Kidney capillary endothelial cell (primary cell): ENCODE measurements around the gene YOD1.
A peak's percentile ranks its signal among the peaks of the same experiment; 100 is the strongest.

Experiments
- DNase-seq: peaks from one replicate; pipeline ENCODE4 v3.0.0-alpha.2; 2018; ENCODE audit warnings: low spot score

YOD1 gene

DNA sequence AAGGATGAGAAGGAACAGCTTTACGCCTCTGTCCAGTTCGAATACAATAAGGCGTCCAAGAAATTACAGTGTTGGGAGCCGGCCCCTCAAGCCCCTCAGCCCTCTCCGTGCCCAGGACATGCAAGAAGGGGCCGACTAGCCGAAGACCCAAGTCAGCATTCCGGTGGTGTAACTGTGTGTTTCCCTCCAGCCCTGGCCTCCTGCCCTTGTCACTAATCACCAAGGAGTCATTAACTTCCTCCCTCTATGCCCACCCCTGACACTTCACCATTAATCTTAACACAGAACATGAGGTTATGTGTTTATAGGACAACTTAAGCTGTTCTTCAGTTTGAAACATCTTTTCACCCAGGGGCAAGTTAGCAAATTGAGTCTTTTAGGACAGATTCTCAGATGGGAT, 21.2 kb upstream of the YOD1 start:
- no peak for DNase-seq

DNA sequence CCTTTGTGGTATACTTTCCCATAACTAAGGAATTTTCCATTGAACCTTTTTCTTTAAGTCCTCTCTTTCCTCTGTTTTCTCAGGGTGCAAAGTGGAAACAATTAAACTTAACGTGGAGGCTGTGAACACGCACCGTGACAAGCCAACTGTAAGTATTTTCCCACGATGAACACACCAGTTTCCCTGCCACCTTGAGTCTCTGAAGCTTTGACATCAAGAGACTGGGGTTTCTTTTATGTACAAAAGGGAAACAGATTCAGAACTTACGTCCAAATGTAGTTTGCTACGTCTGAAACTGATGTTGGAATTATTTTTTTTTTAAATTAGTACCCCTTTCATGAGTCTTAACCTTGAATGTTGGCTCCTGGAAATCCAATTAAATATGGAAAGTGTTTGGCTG, 20.4 kb upstream of the YOD1 start:
- DNase-seq, result no peak

DNA sequence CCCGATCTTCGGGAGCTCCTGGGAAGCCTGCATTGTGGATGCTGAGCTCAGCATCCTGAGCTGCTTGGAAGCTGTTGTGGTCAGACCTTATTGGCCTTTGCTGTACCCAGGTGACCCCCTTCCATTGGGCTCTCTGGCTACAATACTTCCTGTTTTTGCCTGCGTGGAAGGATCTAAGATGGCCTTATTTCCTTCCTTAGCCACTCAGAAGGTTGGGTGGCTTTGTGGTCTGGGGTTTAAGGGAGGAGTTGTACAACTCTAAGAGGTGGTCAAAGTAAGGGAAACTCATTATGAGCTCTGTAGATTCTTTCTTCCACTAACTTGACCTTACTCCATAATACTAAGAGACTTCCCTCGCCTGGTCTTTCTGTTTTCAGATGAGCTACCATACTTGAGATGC, 19.8 kb upstream of the YOD1 start:
- DNase-seq, result no peak

- DNase-seq, result no peak
Measured at GRCh38 chr1:207069858-207070506, 19.0 kb upstream of the YOD1 start.

DNA sequence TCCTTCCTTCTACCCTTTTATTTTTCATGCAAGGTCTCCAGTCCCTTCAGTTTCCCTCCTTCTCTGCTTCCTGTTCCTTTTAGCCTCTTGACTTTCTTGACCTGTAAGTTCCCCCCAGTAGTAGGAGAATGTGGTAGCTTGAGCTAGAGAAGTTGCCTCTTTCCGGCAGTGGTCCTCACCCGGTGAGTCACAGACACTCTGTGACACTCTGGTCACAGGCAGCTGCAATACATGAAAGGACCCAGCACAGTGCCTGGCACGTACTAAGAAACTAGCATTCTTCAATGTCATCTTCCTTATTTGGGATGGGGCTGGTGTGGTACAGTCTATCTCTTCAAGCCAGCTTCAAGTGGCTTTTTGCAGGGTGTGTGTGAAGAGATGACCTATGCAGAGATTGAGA, 18.1 kb upstream of the YOD1 start:
- no peak for DNase-seq

GRCh38 chr1:207067665-207068064, 16.7 kb upstream of the YOD1 start:
- DNase-seq, result no peak

- no peak for DNase-seq
Measured at GRCh38 chr1:207067185-207067584, 16.2 kb upstream of the YOD1 start.

DNA sequence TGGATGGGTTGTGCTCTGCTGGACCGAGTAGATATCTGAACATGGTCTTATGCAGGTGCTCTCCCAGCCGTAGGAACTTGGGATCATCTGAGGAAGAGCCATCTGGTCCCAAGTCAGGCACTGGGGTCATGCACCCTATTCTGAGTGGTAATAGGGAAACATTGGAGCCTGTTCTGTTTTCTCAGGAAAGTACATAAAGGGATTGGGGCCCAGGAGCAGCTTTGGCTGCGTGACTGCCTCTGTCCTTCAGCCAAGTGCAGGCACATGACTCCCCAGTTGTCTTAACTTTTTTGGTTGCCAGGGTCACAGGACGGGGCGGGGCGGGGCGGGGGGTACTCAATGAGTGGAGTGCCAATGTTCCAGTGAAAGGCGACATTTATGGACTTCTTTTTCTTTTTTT, 13.6 kb upstream of the YOD1 start:
- no peak for DNase-seq

DNA sequence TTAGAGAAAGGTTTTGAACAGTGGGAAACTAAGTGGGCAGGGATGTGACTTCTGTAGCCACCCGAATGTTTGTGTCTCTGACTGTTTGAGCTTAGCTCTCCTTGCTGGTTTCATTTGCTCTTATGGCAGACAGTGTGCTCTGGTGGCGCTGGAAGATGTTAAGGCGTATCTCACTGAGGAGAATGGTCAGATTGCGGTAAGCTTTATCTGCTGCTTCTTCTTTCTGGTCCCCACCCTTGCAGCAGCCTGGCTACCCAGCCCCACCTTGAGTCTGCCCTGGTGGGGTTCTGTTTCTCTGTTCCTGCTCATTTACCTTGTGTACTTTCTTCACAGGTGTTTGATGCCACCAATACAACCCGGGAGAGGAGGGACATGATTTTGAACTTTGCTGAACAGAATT, 12.0 kb upstream of the YOD1 start:
- DNase-seq, result no peak

DNA sequence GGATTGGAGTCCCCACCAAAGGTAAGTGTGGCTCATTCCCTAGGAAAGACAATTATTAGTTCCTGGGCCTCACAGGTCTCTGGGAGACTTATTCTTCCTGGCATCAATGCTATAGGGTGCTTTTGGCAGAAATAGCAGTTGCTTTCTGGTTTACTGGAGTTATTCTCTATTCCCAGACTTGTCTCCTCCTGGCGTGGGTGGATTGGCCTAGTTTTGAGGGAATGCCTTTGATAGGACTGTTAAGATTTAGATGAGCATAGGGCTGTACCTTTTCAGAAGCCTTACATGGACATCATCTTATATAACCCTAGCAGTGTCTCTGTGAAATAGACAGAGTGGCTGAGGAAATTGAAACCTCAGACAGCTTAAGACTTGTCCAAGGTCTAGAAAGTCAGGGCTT, 11.1 kb upstream of the YOD1 start:
- DNase-seq, result no peak

GRCh38 chr1:207060596-207060995, 9.6 kb upstream of the YOD1 start:
- DNase-seq, result no peak

DNA sequence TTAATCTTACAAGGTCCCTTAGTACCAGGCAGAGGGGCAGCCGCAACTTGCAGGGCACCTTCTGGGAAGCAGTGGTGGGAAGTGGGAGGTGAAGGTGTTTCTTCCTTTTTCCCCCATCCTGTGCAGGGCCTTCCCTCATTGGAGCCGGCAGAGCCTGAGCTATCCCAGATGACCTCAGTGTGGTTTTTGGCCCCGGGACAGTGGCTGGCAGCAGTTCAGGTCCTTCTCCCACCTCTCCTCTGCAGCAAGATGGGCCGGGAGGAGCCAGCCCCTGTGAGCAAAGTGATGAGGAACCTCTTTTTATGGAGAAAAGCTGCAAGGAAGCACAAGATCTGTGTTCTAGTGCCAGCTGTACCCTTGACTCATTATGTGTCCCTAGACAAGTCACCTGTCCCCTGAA, 8.9 kb upstream of the YOD1 start:
- no peak for DNase-seq

GRCh38 chr1:207058878-207059867, 8.2 kb upstream of the YOD1 start:
- no peak for DNase-seq

- DNase-seq, result no peak
Measured at GRCh38 chr1:207058252-207058651, 7.2 kb upstream of the YOD1 start.

DNA sequence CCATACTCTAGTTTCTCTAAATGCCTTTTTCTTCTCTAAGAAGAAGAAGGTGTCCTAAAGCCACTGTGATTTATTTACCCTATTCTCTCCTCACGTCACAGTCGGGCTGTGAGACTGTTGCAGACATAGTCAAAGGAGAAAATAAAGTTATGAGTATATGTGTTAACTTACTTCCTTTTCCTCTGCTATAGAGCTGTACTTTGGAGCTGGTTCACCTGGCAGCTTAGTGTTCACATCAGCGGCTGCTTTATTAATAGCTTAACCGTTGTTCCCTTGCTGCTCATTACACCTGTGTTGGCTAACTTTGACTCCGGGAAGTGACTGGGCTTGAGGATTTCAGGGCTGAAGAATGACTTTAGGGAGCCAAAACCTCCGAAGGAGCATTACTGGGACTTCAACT, 5.7 kb upstream of the YOD1 start:
- DNase-seq, result no peak

GRCh38 chr1:207055386-207056001, 4.5 kb upstream of the YOD1 start:
- DNase-seq, result no peak

- DNase-seq, result no peak
Measured at GRCh38 chr1:207054491-207054890, 3.5 kb upstream of the YOD1 start.

DNA sequence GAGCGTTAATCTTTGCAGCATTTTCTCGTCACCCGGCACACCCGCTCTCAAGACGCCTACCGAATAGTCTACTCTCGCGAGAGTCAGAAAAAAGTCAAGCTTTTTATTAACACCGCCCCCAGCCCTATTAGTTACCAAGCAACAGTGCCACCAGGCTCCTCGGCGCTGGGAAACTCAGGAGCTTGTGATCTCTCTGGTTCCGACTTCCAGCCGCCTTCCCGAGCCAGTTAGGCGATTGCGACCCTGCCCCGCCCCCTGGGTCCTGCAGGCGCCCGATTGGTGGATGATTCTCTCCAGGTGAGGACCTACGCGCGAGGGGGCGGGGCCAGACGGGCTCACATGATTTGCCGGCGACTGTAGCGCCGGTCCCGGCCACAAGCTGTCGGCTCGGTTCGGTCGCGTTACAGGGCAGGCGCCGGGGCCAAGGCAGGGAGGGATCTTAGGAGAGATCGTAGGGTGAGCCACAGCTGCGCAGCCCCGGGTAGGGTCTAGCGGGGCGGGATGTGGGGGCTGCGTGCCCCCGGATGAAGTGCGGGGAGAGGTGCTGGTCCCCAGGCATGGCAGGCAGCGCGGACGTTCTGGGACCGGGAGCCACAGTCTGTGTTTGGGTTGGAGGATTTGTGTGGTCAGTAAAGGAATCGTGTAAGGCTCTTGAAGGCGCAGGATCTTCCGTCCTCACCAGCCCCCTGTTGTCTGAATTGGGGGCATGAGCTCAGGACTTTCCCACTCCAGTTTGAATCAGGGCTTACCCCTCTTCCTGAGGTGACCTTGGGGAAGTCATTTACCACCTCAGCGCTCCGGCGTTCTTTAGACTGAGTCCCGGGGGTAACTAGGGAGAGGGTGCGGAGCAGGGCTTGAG, 2.1 kb upstream of the YOD1 start, which contains the start of gene PFKFB2:
Gene PFKFB2, plus strand, starts transcription at position 365 of the 859 bp plus-strand sequence. CDS start 1,443 bp downstream, outside the sequence.
- DNase-seq, result peak; percentile 77

DNA sequence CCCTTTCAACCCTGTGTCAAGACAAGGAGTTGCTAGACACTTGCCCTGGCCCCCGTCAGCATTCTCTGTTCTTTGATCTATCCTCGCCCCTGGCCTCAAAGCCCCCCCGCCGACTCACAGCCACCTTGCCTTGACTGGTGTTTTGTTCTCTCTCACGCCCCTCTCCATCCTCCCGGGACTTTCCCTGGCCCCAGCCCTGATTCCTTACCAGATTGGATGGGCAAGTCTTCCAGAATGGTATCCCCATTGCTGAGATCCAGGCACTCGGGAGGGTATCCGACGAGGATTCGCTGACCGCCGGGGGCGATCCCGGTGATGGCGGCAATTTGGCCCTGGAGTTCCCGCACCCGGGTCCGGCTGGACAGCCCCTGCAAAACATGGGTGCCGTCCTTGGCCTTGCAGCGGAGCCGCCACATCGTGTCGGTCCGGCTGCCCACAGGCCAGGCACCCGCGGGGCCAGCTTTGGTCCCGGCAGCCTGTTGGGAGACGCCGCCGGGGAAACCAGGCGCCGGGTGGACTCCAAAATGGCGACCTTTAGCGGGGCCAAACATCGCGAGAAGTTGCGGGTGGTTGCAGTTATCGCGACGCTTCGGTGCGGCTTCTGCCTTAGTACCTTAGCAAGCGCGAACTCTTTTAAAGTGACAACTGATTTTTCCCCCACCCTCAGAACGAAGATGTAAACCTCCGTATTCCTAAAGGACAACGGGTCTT, 373 bp downstream of the YOD1 start:
- DNase-seq, result peak; percentile 82

DNA sequence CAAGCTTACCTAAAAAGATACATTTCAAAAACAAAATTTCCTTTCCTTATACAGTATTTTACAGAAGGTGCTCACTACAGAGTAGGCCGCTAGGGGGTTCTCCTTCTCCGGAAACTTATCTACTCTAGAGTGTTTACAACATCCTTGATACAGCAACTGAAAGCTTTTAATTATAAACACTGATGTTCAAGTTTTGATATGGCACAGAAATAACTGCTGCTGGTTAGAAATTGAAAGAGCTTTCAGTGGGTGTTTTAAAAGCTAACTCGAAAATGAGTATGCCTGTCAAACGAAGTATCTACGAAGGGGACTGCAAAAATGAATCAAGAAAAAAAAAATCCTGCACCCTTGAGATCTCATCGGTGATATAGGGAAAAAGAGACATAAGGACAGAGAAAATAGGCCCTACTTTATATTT, 1.0 kb downstream of the YOD1 start:
- peak; percentile 58 for DNase-seq

GRCh38 chr1:207049514-207049913, 1.5 kb downstream of the YOD1 start:
- no peak for DNase-seq
